Neural progenitor cell (in vitro differentiated cells): ENCODE measurements around the gene TRIO.

Experiments
- EZH2 ChIP-seq: fragments of 200-600 bp; sonication (generic); IDR thresholded peaks from 2 replicates; pipeline ENCODE4 v1.6.1; 2017; ENCODE audit warnings: antibody characterized with exemption, mild to moderate bottlenecking, moderate library complexity
- TF ChIP-seq, protein P1 (sequence below): fragments of 200-600 bp; sonication (generic); IDR thresholded peaks from 2 replicates; pipeline ENCODE4 v1.5.1; 2017; ENCODE audit warnings: antibody characterized with exemption, mild to moderate bottlenecking

DNA sequence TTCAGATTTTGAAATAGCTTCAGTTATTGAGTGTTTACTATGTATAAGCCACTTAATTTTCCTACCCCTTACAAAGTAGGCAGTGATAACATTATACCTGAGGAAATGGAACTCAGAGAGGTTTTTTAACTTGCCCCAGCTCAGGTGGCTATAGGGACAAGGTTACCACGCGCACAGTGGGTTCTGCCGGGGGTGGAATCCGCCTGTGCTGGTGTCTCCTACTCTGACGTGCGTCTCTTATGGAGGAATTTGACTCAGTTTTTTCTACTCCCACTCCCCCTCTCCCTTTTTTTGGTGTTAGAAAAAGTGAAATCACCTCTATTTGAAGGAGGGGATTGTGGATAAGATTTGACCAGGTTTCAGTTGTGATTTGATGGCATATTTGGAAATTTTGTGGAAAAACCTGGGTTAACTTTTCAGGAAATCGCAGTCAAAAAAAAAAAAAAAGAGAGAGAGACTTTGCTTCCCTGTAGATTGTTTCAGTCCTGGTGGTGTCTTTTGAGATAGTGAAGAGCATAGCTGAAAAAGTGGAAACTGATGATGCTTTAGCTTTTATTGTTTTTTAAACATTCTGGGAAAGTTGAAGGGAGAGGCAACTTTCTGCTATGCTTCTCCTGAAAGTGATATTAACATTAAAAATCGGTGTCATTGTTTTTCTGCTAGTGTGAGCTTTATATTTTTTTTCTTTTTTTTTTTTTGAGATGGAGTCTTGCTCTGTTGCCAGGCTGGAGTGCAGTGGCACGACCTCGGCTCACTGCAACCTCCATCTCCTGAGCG is 15.9 kb downstream of the TRIO start:
- TF ChIP-seq, protein P1, sequence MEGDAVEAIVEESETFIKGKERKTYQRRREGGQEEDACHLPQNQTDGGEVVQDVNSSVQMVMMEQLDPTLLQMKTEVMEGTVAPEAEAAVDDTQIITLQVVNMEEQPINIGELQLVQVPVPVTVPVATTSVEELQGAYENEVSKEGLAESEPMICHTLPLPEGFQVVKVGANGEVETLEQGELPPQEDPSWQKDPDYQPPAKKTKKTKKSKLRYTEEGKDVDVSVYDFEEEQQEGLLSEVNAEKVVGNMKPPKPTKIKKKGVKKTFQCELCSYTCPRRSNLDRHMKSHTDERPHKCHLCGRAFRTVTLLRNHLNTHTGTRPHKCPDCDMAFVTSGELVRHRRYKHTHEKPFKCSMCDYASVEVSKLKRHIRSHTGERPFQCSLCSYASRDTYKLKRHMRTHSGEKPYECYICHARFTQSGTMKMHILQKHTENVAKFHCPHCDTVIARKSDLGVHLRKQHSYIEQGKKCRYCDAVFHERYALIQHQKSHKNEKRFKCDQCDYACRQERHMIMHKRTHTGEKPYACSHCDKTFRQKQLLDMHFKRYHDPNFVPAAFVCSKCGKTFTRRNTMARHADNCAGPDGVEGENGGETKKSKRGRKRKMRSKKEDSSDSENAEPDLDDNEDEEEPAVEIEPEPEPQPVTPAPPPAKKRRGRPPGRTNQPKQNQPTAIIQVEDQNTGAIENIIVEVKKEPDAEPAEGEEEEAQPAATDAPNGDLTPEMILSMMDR: no peak
- no peak for TF ChIP-seq EZH2
